Inflammatory macrophage treated with lipopolysaccharide for 1 hour (primary cell): Measurements from ENCODE around the gene IRF2.

Source experiments
- DNase-seq, 2 donors: peaks; one replicate each; pipeline ENCODE4 v3.0.0-alpha.2; 2020 to 2022

The IRF2 gene

DNA sequence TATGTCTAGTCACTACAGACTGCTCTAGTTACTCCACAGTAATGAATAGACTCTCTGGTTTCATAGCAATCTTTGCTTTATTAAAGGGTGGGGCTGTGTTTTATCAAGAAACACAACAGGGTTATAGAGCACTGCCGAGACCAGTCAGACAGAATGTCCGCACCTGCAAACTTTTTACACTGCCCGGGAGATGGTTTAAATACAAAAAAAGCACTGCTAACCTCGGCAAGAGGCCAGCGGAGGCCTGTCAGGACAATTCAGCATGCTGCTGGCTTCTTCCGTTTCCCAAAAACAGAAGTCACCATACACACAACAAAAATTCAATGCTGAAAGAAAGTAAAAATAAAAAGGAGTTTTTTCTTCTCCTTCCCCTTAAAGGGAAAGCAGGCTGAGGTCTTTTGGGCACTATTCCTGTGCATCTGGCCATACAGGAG, 67.4 kb downstream of the IRF2 start:
- peak in 1 of 2 donors; percentile 33 for DNase-seq

DNA sequence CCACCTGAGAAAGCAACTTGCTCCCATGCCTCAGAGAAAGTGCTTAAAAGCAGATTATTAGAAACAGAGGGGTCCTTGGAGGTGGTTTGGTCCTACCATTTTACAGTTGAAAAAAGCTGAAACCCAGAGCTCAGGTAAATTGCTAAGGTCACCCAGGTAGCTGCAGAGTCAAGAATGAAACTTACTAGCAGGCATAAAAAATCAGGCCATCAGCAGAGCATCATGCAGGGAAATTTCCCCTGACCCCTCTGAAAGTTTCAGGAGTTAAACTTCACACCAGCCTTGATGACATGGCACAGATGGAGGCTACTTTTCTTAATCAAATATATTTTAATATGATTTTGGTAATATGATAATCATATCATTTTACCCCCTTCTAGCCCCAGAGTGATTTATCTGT, 70.3 kb downstream of the IRF2 start:
- no peak for DNase-seq

DNA sequence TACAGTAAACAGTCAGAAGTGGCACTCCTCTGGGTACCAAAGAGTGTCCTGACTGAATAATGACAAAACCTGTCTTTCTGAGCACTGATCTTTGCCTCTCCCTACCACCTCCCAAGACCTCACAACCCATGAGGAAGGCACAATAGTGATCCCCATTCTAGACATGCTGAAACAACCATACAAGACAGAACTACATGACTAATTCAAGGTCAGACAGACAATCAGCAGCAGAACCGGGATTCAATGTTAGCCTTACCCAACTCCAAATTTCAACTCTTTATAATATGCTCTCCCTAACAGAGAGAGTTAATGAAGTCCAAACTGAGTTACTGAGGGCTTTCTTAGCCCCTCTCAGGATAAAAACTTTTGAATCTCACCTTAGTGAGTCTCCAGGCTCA, 71.0 kb downstream of the IRF2 start:
- DNase-seq, result no peak

DNA sequence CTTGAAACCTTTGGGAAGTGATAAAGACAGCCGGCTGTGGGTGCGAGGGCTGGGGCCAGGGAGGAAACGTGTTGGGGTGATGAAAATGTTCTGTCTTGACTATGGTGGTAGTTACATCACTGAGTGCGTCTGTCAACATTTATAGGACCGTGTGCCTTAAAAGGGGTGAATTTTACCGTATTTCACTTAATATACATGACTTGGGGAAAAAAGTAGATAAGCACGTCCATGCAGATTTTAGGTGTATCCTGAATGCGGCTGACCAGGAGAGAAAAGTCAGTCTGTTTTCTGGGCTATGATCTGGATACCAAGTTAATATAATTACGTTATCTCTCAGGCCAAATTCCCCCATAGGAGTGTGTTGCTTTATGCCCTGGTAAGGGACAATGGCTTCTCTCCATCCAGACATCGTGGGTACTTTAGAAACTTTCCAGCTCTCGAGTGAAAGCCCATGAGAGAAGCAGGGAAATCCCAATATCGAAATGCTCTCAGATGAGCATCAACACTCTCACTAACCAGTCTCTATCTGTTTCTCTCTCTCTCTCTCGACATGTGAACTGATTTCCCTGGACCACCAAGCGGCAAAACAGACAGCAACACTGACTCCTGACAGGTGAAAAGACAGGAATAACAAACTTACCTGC, 71.5 kb downstream of the IRF2 start:
- peak in 1 of 2 donors; percentile 38 for DNase-seq

DNA sequence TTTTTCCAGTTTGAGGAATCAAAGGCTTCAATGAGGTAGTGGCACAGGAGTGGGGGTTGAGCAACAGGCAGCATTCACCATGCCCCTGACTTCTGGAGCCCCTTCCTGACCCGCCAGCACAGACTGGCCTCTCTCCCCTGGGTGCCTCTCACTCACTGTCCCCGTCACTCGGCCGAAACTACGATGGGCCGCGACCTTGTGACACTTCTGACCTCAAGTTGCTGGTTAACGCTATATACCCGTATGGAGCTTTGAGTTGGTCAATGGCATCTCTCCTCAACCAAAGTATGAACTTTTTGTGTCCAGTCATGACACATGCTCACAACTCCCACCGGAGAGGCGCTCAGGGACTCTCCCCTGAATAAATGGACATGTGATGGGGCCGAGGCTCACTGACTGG, 72.1 kb downstream of the IRF2 start:
- DNase-seq, result no peak

DNA sequence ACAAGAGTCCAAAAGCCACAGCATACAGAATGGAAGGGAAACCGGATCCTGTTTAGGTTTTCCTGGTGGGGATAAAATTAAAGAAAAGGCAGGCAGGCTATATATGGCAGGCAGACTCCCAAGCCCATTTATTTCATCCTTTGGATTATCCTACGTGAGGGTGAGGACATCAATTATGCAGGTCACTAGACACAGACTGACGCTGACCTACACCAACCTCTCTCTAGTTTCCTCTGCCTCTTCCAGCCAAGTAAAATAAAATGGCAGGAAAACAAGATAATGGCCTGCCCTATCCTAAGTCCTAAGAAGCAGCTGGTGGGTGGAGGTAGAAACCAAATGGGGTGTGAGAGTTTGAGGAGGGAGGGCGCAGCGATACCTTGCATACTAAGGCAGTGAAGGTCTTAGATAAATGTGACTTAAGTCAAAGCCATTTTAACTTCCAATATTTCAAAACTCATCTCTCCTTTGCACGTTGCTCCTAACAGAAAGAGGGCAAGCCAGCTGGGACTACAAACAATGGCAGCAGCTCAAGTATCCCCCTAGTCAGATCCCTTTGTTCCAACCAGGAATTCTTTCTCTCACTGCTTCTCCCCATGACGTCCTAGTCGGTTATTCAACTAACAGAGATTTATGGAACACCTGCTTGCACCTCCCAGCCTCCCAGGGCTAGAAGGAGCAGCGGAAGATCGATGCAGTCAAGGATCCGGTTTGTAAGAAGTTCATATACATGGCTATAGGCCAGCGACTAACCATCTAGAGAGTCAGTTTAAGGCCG, 72.8 kb downstream of the IRF2 start:
- no peak for DNase-seq

DNA sequence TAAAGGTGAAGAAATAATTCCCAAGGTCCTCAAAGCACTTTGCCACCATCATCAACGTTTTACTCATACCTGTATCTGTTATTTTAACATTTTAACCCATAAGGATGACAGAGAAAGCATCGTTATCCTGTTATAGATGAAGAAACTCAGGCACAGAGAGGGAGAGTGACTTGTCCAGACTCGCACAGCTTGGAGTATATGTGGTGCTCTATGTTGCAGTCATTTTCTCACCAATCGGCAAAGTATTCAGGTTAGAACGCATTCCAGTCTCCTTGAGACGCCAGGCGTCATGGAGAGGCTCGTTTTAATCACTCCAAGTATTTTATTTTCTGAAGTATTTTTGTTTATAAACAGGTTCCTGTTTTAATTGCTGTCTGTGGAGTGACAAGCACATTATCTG, 73.5 kb downstream of the IRF2 start:
- DNase-seq, result no peak

DNA sequence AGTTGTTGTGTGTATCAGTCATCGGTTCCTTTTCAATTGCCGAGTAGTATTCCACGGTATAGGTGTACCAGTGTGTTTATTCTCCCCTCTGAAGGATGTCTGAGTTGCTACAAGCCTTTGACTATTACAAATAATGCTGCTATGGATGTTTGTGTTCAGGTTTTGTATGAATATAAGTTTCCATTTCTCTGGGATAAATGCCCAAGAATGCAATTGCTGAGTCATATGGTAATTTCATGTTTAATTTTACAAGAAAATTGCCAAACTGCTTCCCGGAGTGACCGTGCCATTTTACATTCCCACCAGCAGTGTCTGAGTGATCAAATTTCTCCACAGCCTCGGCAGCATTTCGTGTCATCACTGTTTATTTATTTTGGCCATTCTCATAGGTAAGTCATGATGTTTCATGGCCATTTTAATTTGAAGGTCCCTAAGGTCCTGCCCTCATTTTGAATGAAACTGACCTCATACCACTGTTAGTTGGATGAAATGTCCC, 73.9 kb downstream of the IRF2 start:
- peak; percentile 35 to 50 for DNase-seq

DNA sequence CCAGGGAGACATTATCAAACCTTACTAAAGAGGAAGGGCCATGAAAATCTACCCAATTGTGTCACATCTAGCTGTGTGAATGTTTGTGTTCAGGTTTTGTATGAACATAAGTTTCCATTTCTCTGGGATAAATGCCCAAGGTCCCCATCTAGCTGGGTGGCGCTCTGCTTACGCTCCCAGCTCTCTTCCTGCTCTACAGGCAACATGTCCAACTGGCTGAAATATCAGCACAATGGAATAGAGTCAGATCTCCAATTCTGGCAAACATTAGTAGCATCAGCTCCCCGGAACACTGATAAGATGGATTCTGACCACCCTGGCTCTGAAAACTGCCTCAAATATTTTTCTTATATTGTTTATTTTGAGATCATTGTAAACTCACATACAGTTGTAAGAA, 74.8 kb downstream of the IRF2 start:
- DNase-seq, result no peak

DNA sequence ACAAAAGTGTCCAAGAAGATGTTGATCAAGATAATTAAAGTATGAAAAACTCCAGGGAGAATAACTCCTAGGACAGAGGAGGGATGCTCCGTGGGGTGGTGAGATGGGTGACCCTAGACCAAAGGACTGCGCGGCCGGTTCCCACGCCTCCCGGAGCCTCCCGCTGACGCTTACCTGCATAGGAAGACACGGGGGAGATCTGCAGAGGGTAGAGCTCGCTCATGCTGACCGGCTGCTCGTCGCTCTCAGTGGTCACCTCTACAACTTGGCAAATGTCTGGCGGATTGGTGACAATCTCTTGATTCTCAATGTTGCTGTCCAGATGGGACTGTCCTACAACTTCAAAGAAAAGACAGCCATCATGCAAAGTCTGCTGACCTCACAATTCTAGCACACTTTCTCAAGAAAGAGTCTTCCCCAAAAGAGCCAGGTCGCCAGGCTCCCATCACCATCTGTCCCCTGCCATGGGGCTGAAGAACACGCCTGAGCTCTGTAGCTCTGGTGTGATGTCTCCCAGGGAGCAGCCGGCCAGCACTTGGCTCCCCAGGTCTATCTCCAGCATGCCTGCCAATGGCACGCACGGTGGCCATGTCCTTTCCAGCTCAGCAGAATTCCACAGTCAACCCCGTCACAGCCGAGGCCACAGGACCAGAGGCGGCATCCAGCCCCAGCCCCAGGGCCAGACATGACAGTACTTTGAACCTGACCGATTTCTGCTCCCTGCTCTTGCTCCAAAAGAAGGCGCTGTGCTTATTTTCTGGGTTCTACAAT, 75.4 kb downstream of the IRF2 start:
- no peak for DNase-seq

DNA sequence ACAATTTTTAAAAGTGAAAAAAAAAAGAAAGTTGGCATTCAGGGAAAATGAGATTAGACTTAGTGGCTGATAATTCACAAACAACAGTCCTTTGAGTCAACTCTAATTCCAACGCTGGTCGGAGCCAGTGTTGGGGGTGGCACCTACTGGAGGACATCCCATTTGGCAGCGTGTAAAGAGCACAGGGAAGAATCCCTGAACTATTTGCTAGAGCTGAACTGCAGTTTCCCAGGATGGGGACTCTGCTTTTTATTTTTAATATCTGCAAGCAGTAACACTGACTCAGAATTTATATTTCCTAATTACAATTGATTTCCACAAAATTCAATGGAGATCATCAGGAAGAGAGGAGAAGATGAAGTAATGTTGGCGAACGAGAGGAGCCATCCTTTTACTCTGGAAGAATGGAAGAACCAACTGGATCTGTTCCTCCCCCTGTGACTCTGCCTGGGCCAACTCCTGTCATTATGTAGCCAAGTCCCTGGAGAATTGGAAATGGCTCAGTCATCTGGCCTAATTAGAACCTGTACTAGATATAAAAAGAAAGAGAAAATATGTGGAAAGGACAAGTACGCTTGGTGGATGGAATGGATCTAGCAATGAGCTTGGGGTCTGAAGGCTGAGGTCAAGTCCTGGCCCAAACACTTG, 76.7 kb downstream of the IRF2 start:
- no peak for DNase-seq

DNA sequence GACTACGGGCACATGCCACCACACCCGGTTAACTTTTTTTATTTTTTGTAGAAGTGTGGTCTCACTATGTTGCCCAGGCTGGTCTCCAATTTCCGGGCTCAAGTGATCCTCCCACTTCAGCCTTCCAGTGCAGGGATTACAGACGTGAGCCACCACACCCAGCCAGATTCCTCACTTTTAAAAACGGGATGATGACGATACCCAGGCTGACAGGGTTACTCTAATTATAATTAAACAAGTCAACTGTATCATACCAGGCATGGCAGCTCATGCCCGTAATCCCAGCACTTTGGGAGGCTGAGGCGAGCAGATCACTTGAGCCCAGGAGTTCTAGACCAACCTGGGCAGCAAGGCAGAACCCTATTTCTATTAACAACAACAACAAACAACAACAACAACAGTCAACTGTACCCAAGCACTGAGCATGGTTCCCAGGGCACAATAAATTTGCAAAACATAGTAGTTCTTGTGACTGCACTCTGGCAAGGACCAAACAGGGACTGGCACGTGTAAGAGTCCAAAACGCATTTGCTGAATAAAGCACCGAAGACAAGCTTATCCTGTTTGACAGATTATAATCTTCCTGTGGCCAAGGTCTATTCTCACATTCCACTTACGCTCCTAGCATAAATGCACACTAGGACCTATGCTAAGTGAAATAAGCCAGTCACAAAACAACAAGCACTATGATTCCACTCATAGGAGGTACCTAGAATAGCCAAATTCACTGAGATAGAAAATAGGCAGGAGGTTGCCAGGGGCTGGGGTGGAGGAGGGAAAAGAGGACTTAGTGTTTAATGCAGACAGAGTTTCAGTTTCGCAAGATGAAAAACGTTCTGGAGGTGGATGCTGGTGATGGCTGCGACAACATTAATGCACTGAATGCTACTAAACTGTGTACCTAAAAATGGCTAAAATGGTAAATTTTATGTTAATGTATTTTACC, 77.5 kb downstream of the IRF2 start:
- no peak for DNase-seq

DNA sequence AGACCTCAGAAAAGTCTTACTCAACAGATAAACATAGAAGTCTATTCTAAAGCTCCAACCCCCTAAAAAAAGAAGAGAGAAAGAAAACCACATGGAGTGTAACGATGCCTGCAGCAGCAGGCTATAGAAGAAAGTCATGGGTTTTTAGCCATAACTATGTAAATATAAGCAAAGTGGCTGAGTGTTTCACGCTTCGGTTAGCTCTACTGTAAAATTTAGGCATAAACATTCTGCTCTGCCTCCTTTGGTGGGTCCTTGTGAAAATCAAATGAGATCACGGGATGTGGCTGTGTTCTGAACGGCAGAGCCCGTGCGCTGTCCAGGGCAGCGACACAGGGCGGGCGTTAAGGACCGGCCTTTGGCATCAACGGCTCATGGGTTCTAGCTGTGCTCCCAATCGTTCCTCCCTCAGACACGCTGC, 78.4 kb downstream of the IRF2 start:
- no peak for DNase-seq

DNA sequence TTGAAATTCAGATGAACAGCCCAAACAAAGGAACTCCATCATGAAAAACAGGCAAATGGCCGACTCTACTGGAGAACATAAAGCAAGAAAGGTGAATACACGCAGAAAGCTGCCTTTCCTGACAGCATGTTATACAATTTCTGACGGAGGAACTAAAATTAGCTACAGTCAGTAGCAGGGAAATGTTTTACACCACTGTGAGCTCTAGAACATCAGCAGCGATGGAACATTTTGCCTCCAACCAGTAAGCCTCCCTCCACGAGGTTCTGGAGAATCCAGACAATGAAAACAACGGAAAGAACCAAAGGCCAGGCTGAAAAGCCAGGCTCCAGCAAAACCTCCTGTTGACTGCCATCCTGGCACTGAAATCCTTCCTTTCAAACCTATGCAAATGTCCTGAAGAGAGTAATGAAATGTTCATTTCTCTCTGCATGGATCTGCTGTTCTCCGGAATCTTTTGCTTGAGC, 78.9 kb downstream of the IRF2 start:
- DNase-seq, result no peak

DNA sequence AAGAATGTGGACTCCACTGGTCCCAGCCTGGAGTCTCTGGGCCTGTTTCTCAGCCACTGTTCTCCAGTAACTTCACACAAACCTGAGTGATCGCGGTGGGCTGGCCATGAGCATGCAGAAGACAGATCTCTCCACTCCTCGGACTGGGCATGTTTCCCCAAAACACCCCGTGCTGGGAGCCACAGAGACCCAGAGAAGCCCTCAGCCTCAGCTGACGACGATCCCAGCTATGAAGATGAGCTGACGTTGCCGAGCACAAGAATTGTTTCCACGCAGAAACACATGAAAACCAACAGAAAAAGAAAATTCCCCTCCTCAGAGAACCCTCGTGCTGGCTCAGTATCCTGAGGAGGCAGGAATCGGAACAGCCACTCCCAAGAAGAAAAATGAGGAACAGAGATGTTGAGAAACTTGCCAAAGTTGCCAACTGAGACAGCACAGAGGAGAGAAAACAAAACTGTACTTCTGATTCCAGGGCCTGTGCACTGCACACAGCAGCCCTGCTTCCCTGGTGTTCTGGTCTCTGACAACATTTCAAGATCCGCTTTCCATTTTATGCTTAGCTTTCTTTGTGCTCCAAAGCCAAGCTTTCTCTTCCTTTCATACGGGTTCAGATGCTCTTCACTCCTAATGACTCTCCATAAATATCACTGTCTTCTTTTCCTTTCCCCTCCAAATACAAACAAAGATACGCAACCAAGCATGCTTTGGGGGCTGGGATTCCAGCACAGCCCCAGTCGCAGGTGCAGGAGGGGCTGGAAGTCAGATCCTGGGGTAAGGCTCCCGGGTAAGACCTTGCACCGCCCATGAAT, 81.4 kb downstream of the IRF2 start:
- DNase-seq, result peak; percentile 86 to 95

DNA sequence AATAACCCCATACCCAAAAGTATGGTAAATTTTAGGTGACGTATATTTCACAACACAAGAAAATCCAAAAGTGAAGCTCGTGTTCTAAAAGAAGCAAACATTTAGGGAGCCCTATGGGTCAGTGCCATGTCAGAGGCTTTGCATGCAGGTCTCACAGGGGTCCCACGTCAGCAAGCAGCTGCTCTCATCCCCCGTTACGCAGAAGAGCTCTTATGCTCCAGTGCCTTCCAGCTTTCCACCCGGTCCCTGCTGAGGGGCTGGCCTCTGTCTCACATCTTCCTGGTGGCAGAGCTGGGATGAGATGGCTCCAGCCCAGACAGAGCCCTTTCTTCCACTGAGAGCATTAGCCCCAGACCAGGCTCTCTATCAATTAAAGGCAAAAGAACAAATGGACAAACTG, 82.0 kb downstream of the IRF2 start:
- no peak for DNase-seq

DNA sequence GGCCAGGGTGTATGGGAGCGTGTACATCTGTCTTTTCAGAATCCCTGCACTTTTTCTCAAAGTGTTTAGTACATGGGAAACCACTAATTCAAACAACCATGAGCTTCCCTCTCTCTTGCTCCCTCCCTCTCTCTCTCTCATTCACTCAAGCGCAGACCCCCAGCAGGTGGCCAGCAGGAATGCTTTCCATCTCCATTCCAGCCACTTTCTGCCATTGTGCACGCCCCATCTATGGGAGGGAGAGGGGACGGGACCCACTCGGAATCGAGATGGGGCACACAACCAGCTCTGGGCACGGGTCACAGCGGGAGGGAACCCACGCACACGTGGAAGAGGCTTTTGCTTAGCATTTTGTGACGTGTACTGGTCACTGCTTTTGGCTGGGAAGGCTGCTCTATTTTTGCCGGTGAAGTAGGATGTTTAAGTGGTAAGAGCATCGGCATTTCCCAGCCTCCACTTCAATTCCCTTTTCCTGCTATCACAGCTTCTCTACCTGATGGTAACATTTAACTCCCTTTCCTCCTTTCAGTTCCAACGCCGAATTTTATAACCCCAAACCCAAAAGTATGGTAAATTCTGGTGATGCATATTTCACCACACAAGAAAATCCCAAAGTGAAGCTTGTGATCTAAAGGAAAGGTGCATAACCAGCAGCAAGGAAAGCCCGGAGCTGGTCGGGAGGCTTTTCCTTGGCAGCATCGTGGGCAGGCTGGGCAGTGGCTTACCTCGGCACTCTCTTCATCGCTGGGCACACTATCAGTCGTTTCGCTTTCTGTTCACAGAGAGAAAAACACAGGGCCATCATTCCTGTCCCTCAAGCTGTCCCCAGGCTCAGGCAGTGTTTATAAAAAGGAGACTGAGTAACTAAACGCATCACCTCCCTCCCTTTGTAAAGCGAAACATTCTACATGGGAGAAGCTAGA, 84.1 kb downstream of the IRF2 start:
- DNase-seq, result no peak

DNA sequence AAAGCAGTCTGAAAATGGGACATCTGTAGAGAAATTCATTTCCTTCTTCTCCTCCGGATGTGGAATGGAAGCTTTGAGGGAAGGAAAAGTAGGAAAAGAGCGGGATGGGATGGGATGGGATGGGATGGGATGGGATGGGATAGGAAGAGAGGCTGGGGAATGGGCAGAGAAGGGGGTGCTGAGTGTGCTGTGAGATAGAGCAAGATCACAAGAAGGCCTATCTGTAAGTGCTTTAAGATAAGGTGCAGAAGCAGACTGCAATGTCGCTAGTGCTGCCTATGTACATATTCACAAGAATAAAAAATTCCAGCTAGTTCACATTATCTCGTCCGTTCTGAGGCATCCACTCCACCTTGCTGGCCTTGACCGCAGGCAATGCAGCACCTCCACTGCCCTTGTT, 86.2 kb downstream of the IRF2 start:
- no peak for DNase-seq

DNA sequence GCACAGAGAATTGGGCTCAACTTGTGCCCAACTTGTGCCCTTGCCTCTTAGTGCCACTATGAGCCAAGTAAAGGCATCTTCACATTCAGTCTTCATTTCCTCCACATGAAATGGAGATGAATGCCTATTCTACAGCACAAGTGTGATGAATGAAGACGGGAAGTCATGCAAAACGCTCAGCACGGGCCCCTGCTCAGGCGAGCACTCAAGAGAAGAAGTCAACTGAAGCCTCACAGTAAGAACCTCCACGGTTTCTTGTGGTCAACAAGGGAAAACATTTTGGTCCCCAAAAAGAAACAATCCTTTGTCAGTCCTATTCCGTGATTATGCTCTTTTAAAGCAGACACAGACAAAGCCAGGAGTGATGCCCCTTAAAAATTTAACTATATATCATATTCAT, 87.0 kb downstream of the IRF2 start:
- DNase-seq, result no peak

DNA sequence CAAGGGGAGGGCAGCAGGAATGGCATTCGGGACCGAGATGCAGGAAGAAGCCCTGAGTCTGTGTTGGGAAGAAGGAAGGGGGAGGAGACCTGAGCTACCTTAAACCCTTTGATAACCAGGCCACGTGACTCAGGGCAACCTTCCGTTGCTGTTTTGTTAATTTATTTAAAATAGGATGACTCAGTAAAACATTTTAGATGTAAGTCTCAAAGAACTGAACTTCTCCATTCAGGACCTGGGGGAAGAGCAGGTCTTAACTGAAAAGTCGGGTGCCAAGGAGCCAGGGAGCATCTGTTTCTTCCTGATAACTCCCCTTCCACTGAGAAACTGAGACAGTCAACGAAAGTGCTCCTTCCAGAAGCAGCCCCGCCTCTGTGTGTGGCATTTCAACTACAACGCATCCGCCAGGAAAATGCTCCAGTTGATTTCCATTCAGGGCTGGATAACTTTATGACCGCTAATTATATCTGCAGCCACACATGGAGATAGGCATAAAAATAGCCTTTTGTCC, 88.0 kb downstream of the IRF2 start:
- DNase-seq, result no peak
